Measurements from ENCODE around the gene CASP1.
"Not testable (repeated sequence)": the region's sequence is repeated elsewhere in the genome, so short reads cannot be mapped to it uniquely, and the experiment has no call there.

DNA sequence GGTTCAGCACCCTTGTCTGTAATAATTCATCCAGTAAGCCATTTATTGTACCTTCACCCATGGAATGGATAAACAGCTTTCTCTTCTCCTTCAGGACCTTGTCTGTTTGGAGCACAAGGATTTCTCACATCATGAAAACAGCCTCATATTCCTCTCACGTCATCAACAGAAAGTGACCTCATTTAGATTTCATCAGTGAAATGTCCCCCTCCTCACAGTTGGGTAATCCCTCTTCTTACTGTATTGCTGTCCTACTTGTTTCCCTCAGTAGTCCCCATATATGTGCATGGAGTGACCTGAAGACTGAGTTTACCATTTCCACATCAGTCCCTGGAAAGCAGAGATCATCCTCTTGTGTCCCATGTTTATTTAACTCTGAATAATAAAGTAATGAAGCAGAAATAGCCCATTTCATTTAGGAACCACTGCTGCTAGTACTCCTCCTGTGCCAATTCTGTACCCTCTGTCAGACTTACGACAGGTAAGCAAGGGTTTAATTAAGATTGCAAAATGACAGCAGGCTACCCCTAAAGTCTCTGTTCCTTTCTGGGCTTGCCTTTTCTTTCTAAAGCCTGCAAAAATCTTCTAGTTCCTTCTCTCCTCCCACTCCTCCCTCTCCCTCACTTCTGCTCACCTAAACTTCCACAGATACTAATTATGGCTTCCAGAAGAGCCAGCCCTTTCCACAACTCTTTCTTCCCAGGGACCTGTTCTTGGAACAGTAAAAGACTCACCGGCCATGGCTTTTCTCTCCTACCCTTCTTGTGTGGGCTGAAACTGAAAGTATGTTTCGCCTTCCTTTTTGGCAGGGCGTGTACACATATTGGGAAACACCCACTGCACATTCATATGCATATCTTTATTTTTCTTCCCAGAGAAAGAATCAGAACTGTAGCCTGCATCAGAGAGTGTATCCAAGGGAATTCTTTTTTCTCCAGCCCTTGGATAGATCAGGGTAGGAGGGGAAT, 9.9 kb upstream of the CASP1 start, which contains the start of gene CARD16:
- TF ChIP-seq, protein P1, sequence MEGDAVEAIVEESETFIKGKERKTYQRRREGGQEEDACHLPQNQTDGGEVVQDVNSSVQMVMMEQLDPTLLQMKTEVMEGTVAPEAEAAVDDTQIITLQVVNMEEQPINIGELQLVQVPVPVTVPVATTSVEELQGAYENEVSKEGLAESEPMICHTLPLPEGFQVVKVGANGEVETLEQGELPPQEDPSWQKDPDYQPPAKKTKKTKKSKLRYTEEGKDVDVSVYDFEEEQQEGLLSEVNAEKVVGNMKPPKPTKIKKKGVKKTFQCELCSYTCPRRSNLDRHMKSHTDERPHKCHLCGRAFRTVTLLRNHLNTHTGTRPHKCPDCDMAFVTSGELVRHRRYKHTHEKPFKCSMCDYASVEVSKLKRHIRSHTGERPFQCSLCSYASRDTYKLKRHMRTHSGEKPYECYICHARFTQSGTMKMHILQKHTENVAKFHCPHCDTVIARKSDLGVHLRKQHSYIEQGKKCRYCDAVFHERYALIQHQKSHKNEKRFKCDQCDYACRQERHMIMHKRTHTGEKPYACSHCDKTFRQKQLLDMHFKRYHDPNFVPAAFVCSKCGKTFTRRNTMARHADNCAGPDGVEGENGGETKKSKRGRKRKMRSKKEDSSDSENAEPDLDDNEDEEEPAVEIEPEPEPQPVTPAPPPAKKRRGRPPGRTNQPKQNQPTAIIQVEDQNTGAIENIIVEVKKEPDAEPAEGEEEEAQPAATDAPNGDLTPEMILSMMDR (IDR thresholded peaks at IDR 0.05; ENCODE audit: low read depth, low read length, poor library complexity, severe bottlenecking): not testable (repeated sequence)
- TF ChIP-seq EZH2phosphoT487 (IDR thresholded peaks at IDR 0.05; ENCODE audit: borderline replicate concordance, low read length): not testable (repeated sequence)

All from DOHH2 (cell line).